Activated T-cell treated with anti-CD3 and anti-CD28 coated beads, Interleukin-2, amount 50 U/mL, for 72 hours (primary cell): ENCODE results near the gene NECTIN2. TPM values are rescaled to one million over a fixed set of nuclear protein-coding genes. Genes with fewer than 3 reads are reported as not detected.
"Not testable (repeated sequence)": the region's sequence is repeated elsewhere in the genome, so short reads cannot be mapped to it uniquely, and the experiment has no call there.

ENCODE experiments used
- ATAC-seq, 2 donors: fragments of 150-1000 bp; cut with Tn5 transposase; replicated peaks in 1 of 2; 2 replicates each; pipeline ENCODE4 v1.10.0; 2021; ENCODE audit warnings: moderate library complexity in 2 of 2, mild to moderate bottlenecking in 1 of 2
- DNase-seq, 2 donors: peaks; one replicate each; pipeline ENCODE4 v3.0.0; 2021 to 2022; ENCODE audit warnings: mixed read lengths in 1 of 2
- H3K27ac Mint-ChIP-seq: one replicate; pipeline ENCODE4 v1.8.0; 2022; ENCODE audit warnings: mild to moderate bottlenecking, moderate library complexity, mixed read lengths
- H3K27me3 Mint-ChIP-seq: one replicate; pipeline ENCODE4 v1.8.0; 2022; ENCODE audit warnings: low read depth, mixed read lengths
- H3K36me3 Mint-ChIP-seq, 2 donors: one replicate each; pipeline ENCODE4 v1.8.0; 2022; ENCODE audit warnings: mixed read lengths in 2 of 2, mild to moderate bottlenecking in 1 of 2; ENCODE audit not compliant: insufficient read depth in 2 of 2
- H3K4me1 Mint-ChIP-seq: one replicate; pipeline ENCODE4 v1.8.0; 2022; ENCODE audit warnings: low read depth, mixed read lengths
- H3K4me3 Mint-ChIP-seq, 2 donors: one replicate each; pipeline ENCODE4 v1.8.0; 2022; ENCODE audit warnings: mild to moderate bottlenecking in 2 of 2, mixed read lengths in 2 of 2, moderate library complexity in 2 of 2
- H3K9me3 Mint-ChIP-seq, 2 donors: one replicate each; pipeline ENCODE4 v1.8.0; 2022; ENCODE audit warnings: mixed read lengths in 2 of 2
- total RNA-seq, 2 donors: library from RNA; stranded (reverse); gene quantifications; one replicate each; pipeline ENCODE4 v1.2.3, GENCODE V29; 2022

NECTIN2 gene
- total RNA-seq, 2 donors from 2014 or later: 2.8 to 3.3 TPM

GRCh38 chr19:44924243-44924725, 78.2 kb downstream of the NECTIN2 start:
- Mint-ChIP-seq H3K36me3 (no peaks in the 10 kb centered on the region), H3K9me3 (no peaks in the 10 kb centered on the region), H3K27me3 (peaks cover 24% of the 10 kb centered on the region), H3K4me3 (no peak overlapping the region), H3K27ac (no peak overlapping the region), H3K4me1 (peaks cover 13% of the 10 kb centered on the region)
- ATAC-seq: no peak
- DNase-seq: no peak

GRCh38 chr19:44925114-44925891, 79.2 kb downstream of the NECTIN2 start:
- DNase-seq: no peak
- Mint-ChIP-seq H3K36me3 (no peaks in the 10 kb centered on the region), H3K27ac (no peak overlapping the region), H3K4me3 (no peak overlapping the region), H3K4me1 (peaks cover 13% of the 10 kb centered on the region), H3K27me3 (peaks cover 24% of the 10 kb centered on the region), H3K9me3 (no peaks in the 10 kb centered on the region)
- ATAC-seq: no peak

GRCh38 chr19:44926245-44927077, 80.4 kb downstream of the NECTIN2 start:
- H3K9me3 Mint-ChIP-seq, H3K27ac Mint-ChIP-seq, DNase-seq, H3K36me3 Mint-ChIP-seq: not testable (repeated sequence)
- Mint-ChIP-seq H3K4me3 (peak overlapping the region; percentile 71 to 81), H3K4me1 (peaks cover 13% of the 10 kb centered on the region), H3K27me3 (peaks cover 24% of the 10 kb centered on the region)
- ATAC-seq: peak; percentile 7 to 19

GRCh38 chr19:44927746-44928145, 81.6 kb downstream of the NECTIN2 start:
- DNase-seq (no peak), ATAC-seq (no peak)
- no peaks in the 10 kb centered on the region for H3K9me3 Mint-ChIP-seq
- H3K4me1 Mint-ChIP-seq: peaks cover 13% of the 10 kb centered on the region
- no peak overlapping the region for H3K27ac Mint-ChIP-seq
- peaks cover 24% of the 10 kb centered on the region for H3K27me3 Mint-ChIP-seq
- H3K36me3 Mint-ChIP-seq: no peaks in the 10 kb centered on the region
- H3K4me3 Mint-ChIP-seq: no peak overlapping the region

GRCh38 chr19:44930088-44930487, 84.0 kb downstream of the NECTIN2 start:
- Mint-ChIP-seq H3K4me3 (no peak overlapping the region), H3K27ac (no peak overlapping the region), H3K36me3 (no peaks in the 10 kb centered on the region), H3K9me3 (no peaks in the 10 kb centered on the region), H3K27me3 (peaks cover 21% of the 10 kb centered on the region), H3K4me1 (peaks cover 13% of the 10 kb centered on the region)
- no peak for DNase-seq
- ATAC-seq: no peak

- peaks cover 8% of the 10 kb centered on the region for H3K4me1 Mint-ChIP-seq
- H3K27me3 Mint-ChIP-seq: peaks cover 7% of the 10 kb centered on the region
- ATAC-seq (no peak), DNase-seq (no peak)
- no peak overlapping the region for H3K4me3 Mint-ChIP-seq
- H3K27ac Mint-ChIP-seq: no peak overlapping the region
- H3K36me3 Mint-ChIP-seq: no peaks in the 10 kb centered on the region
- no peaks in the 10 kb centered on the region for H3K9me3 Mint-ChIP-seq
These were observed 85.4 kb downstream of the NECTIN2 start for GRCh38 chr19:44931541-44931940.

Other genes with a start within 250 kb of the NECTIN2 start
- gene IGSF23, start 232.7 kb upstream of the NECTIN2 start, total RNA-seq: not detected
- 10 to 100 TPM; 13.9 to 17.5 TPM for gene PVR, start 202.4 kb upstream of the NECTIN2 start, total RNA-seq
- 1 to 10 TPM; 3.0 to 4.3 TPM for gene CEACAM19, start 174.8 kb upstream of the NECTIN2 start, total RNA-seq
- not detected for gene CEACAM16, start 147.1 kb upstream of the NECTIN2 start, total RNA-seq
- gene BCL3, start 97.6 kb upstream of the NECTIN2 start, total RNA-seq: 100 to 1,000 TPM; 192 to 208 TPM
- not detected for gene CBLC, start 68.4 kb upstream of the NECTIN2 start, total RNA-seq
- gene BCAM, start 37.2 kb upstream of the NECTIN2 start, total RNA-seq: under 1 TPM in 1 of 2 donors, not detected in 1; 0.21 TPM
- gene TOMM40, start 45.0 kb downstream of the NECTIN2 start, total RNA-seq: 10 to 100 TPM; 53.0 to 65.1 TPM
- gene APOE, start 59.5 kb downstream of the NECTIN2 start, total RNA-seq: 1 to 10 TPM; 2.1 TPM
- gene APOC1, start 68.3 kb downstream of the NECTIN2 start, total RNA-seq: not detected
- not detected for gene APOC4, start 95.9 kb downstream of the NECTIN2 start, total RNA-seq
- not detected for gene APOC2, start 99.8 kb downstream of the NECTIN2 start, total RNA-seq
- 10 to 100 TPM; 44.7 to 50.0 TPM for gene CLPTM1, start 109.1 kb downstream of the NECTIN2 start, total RNA-seq
- gene RELB, start 155.2 kb downstream of the NECTIN2 start, total RNA-seq: 100 to 1,000 TPM; 142 to 145 TPM
- gene CLASRP, start 192.7 kb downstream of the NECTIN2 start, total RNA-seq: 100 to 1,000 TPM; 110 to 138 TPM
- gene ZNF296, start 230.2 kb downstream of the NECTIN2 start, total RNA-seq: 1 to 10 TPM; 5.1 to 5.2 TPM
- 10 to 100 TPM; 26.4 to 28.1 TPM for gene GEMIN7, start 233.0 kb downstream of the NECTIN2 start, total RNA-seq
- gene PPP1R37, start 246.9 kb downstream of the NECTIN2 start, total RNA-seq: 10 to 100 TPM; 11.8 to 17.3 TPM